Panc1 (cell line): Measurements from ENCODE around the gene RNF227.

ENCODE experiments used
- CTCF ChIP-seq: fragments of 450-650 bp; IDR thresholded peaks from 2 replicates; pipeline ENCODE4 v1.5.1; 2017; ENCODE audit warnings: mild to moderate bottlenecking
- POLR2AphosphoS5 ChIP-seq: IDR thresholded peaks from 2 replicates; pipeline ENCODE4 v1.6.1; 2012; ENCODE audit warnings: mild to moderate bottlenecking, low read depth, low read length, moderate library complexity
- SIN3A ChIP-seq: IDR thresholded peaks from 2 replicates; pipeline ENCODE4 v1.6.1; 2012; ENCODE audit warnings: low read depth, mild to moderate bottlenecking, low read length, moderate library complexity, borderline replicate concordance; ENCODE audit not compliant: insufficient read depth
- TCF7L2 ChIP-seq: IDR thresholded peaks from 2 replicates; pipeline ENCODE4 v1.6.1; 2011; ENCODE audit warnings: mild to moderate bottlenecking, low read depth, low read length, inconsistent platforms

GRCh38 chr17:7940743-7941142 lies 24.7 kb upstream of the RNF227 start:
- TF ChIP-seq CTCF (no peak), POLR2AphosphoS5 (no peak), SIN3A (no peak), TCF7L2 (no peak)
